Naive thymus-derived CD4-positive, alpha-beta T cell (primary cell): ENCODE results near the gene NEAT1. TPM values are rescaled to one million over a fixed set of nuclear protein-coding genes. Genes with fewer than 3 reads are reported as not detected.
A peak's percentile ranks its signal among the peaks of the same experiment; 100 is the strongest.

Experiments used
- ATAC-seq: fragments of 150-1000 bp; cut with Tn5 transposase; 2 replicates; pipeline ENCODE4 v1.10.0; 2021; ENCODE audit warnings: mild to moderate bottlenecking, moderate library complexity
- CTCF ChIA-PET: fragments of 350-600 bp; sonication (Branson Sonifier 250); formaldehyde crosslinking; loops from one replicate; lab custom pipeline; 2021; ENCODE audit warnings: antibody characterized with exemption; lab: Charles Lee
- POLR2A ChIA-PET: fragments of 350-600 bp; sonication (Branson Sonifier 250); formaldehyde crosslinking; loops from one replicate; lab custom pipeline; 2021; ENCODE audit warnings: antibody characterized with exemption, inconsistent platforms; lab: Charles Lee
- DNase-seq, 9 donors: peaks; one replicate each; pipeline versions ENCODE4 v3.0.0 to v3.0.0-alpha.2; 2020 to 2022; ENCODE audit warnings: mixed read lengths in 1 of 9
- H3K27ac ChIP-seq: one replicate; pipeline ENCODE4 v1.7.0; 2013; ENCODE audit warnings: mild to moderate bottlenecking, low read depth, low read length, moderate library complexity
- H3K27me3 ChIP-seq, 2 donors: one replicate each; pipeline ENCODE4 v1.7.0; 2013; ENCODE audit warnings: low read length in 2 of 2, mild to moderate bottlenecking in 2 of 2, moderate library complexity in 2 of 2; ENCODE audit not compliant: control insufficient read depth in 2 of 2, insufficient read depth in 2 of 2
- H3K36me3 ChIP-seq, 3 experiments: 1 replicate in 2 of 3; 2 replicates in 1 of 3; pipeline ENCODE4 v1.7.0; 2013; ENCODE audit warnings: low read length in 3 of 3, mild to moderate bottlenecking in 3 of 3, moderate library complexity in 1 of 3; ENCODE audit not compliant: insufficient read depth in 3 of 3, control insufficient read depth in 2 of 3
- H3K4me1 ChIP-seq, 2 donors: one replicate each; pipeline ENCODE4 v1.7.0; 2013; ENCODE audit warnings: low read length in 2 of 2, mild to moderate bottlenecking in 2 of 2, moderate library complexity in 1 of 2; ENCODE audit not compliant: control insufficient read depth in 2 of 2, insufficient read depth in 2 of 2
- H3K4me3 ChIP-seq: 2 replicates; pipeline ENCODE4 v1.7.0; 2013; ENCODE audit warnings: mild to moderate bottlenecking, low read length
- H3K9me3 ChIP-seq, 3 experiments: 1 replicate in 2 of 3; 2 replicates in 1 of 3; pipeline ENCODE4 v1.7.0; 2013; ENCODE audit warnings: low read length in 3 of 3; ENCODE audit not compliant: control insufficient read depth in 2 of 3
- H3K27ac Mint-ChIP-seq, 9 donors: one replicate each; pipeline ENCODE4 v1.8.0; 2020 to 2022; ENCODE audit warnings: mixed read lengths in 9 of 9, mild to moderate bottlenecking in 8 of 9, moderate library complexity in 5 of 9, inconsistent platforms in 2 of 9
- H3K27me3 Mint-ChIP-seq, 5 donors: one replicate each; pipeline ENCODE4 v1.8.0; 2021 to 2022; ENCODE audit warnings: mixed read lengths in 5 of 5, mild to moderate bottlenecking in 1 of 5
- H3K36me3 Mint-ChIP-seq, 5 donors: one replicate each; pipeline ENCODE4 v1.8.0; 2020 to 2022; ENCODE audit warnings: mixed read lengths in 5 of 5, mild to moderate bottlenecking in 3 of 5, inconsistent platforms in 1 of 5
- H3K4me1 Mint-ChIP-seq, 7 donors: one replicate each; pipeline ENCODE4 v1.8.0; 2020 to 2022; ENCODE audit warnings: mixed read lengths in 7 of 7, mild to moderate bottlenecking in 3 of 7, inconsistent platforms in 1 of 7
- H3K4me3 Mint-ChIP-seq, 10 donors: one replicate each; pipeline ENCODE4 v1.8.0; 2020 to 2022; ENCODE audit warnings: mild to moderate bottlenecking in 10 of 10, mixed read lengths in 10 of 10, moderate library complexity in 6 of 10, inconsistent platforms in 2 of 10
- H3K9me3 Mint-ChIP-seq, 11 donors: one replicate each; pipeline ENCODE4 v1.8.0; 2020 to 2022; ENCODE audit warnings: mixed read lengths in 11 of 11, mild to moderate bottlenecking in 4 of 11, inconsistent platforms in 1 of 11, moderate library complexity in 1 of 11
- intact Hi-C, 2 donors: fragments of 100-400 bp; cut with micrococcal nuclease; formaldehyde crosslinking; loops; one replicate each; pipeline ENCODE4 v1.15.1; 2023
- polyA plus RNA-seq, 2 donors: library from polyadenylated mRNA; unstranded; fragments of 300-500 nt; fragmentation: Illumina TruSeq; gene quantifications; one replicate each; pipeline ENCODE4 v1.2.3, GENCODE V29; 2021
- total RNA-seq, 6 experiments: library from RNA in 5 of 6; stranded (reverse) in 5 of 6; gene quantifications; 1 replicate in 5 of 6; 2 replicates in 1 of 6; pipeline ENCODE4 v1.2.3 and lab custom pipeline; 2021 to 2026

Gene NEAT1
- total and polyA plus RNA-seq, 7 experiments from 2014 or later, result 2.5 to 1,454 (median 401) TPM

DNA sequence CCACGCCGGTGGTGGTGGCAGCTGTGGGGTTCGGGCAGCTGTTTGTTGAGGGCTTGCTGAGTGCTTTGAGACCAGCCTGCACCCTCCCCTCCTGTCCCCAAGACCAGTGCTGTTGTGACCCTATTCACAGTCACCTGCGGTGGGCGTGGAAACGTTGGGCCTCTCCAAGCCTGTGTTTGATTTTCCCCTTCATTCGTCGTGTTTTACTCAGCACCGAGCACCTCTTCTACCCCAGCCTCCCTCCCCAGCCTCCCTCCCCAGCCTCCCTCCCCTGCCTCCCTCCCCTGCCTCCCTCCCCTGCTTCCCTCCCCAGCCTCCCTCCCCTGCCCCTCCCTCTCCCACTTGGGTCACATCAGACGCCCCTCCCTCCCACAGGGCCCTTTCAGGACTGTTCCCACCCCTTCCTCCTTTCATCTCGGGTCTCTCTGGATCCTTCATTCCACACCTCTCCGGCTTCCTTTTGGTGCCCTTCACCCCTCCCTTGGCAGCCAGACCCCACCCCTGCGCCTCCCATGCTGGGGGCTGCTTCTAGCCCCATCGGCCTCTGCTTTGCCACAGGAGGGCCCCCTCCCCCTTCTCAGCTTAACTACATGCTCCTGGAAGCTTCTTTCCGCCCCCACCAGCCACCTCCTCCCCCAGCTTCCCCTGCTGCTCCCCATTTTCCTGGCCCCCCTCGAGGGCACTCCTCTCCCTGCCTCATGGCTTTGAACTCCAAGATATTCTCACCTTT lies 21.4 kb upstream of the NEAT1 start:
- Histone ChIP-seq H3K4me1 (peaks cover 3 to 7% of the 10 kb centered on the region in 2 donors), H3K27ac (no peak overlapping the region), H3K9me3 (no peaks in the 10 kb centered on the region), H3K4me3 (no peak overlapping the region), H3K27me3 (no peaks in the 10 kb centered on the region), H3K36me3 (peaks cover 0 to 83% (median 5%) of the 10 kb centered on the region in 3 experiments)
- Mint-ChIP-seq H3K4me1 (peaks cover 4 to 12% (median 10%) of the 10 kb centered on the region in 7 donors), H3K4me3 (no peak overlapping the region), H3K27ac (peak overlapping the region in 1 of 9 donors; percentile 43), H3K9me3 (peaks cover 0 to 2% (median 0%) of the 10 kb centered on the region in 11 donors), H3K36me3 (peaks cover 0 to 26% (median 4%) of the 10 kb centered on the region in 5 donors), H3K27me3 (no peaks in the 10 kb centered on the region)
- ChIA-PET CTCF (no interaction called here), POLR2A (interaction anchor here (0.7 to 0.8 kb wide), 2 partner anchors 11 to 232 kb away, joined by 3 to 4 read pairs; no protein-coding TSS in a partner anchor)
- intact Hi-C loops, result no loop called here
- DNase-seq (no peak), ATAC-seq (no peak)

DNA sequence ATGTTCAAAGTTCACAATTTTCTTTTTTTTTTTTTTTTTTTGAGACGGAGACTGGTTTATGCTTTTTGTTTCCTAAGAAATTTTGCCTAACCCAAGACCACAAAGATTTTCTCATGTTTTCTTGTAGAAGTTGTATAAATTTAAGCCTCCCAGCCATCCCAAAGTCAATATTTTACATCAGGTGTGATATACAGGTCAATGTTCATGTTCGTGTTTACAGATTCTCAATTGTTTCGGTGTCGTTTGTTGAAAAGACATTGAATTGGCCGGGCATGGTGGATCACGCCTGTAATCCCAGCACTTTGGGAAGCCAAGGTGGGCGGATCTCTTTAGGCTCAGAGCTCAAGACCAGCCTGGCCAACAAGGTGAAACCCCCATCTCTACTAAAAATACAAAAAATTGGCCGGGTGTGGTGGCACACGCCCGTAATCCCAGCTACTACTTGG lies 20.8 kb upstream of the NEAT1 start:
- peaks cover 0 to 2% (median 0%) of the 10 kb centered on the region in 11 donors for H3K9me3 Mint-ChIP-seq
- no peaks in the 10 kb centered on the region for H3K27me3 Mint-ChIP-seq
- Histone ChIP-seq H3K9me3 (no peaks in the 10 kb centered on the region), H3K4me3 (no peak overlapping the region), H3K4me1 (peaks cover 3 to 7% of the 10 kb centered on the region in 2 donors), H3K27ac (no peak overlapping the region), H3K27me3 (no peaks in the 10 kb centered on the region), H3K36me3 (peaks cover 0 to 77% (median 5%) of the 10 kb centered on the region in 3 experiments)
- no peak for DNase-seq
- peaks cover 0 to 26% (median 4%) of the 10 kb centered on the region in 5 donors for H3K36me3 Mint-ChIP-seq
- no peak for ATAC-seq
- no peak overlapping the region for H3K4me3 Mint-ChIP-seq
- intact Hi-C loops, result no loop called here
- H3K4me1 Mint-ChIP-seq, result peaks cover 4 to 12% (median 10%) of the 10 kb centered on the region in 7 donors
- H3K27ac Mint-ChIP-seq, result peak overlapping the region in 2 of 9 donors; percentile 4 to 43
- POLR2A ChIA-PET, result interaction anchor here (0.7 kb wide), 1 partner anchor 231 kb away, joined by 4 read pairs; no protein-coding TSS in a partner anchor
- CTCF ChIA-PET, result interaction anchor here (1.2 kb wide), 1 partner anchor 15 kb away, joined by 3 read pairs; no protein-coding TSS in a partner anchor

DNA sequence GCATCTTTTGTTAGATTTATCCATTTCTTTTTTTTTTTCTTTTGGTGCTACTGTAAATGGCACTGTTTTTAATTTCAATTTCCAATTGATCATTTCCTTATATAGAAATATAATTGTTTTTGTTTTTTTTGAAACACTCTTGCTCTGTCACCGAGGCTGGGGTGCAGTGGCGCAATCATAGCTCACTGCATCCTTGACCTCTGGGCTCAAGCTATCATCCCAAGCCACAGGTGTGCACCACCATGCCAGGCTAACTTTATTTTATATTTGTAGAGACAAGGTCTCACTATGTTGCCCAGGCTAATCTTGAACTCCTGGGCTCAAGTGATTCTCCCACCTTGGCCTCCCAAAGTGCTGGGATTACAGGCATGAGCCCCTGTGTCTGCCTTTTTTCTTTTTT lies 19.8 kb upstream of the NEAT1 start:
- no peaks in the 10 kb centered on the region for H3K27me3 ChIP-seq
- H3K9me3 ChIP-seq, result no peaks in the 10 kb centered on the region
- CTCF ChIA-PET, result interaction anchor here (0.7 to 1.2 kb wide), 2 partner anchors 14 to 199 kb away, joined by 3 to 4 read pairs; no protein-coding TSS in a partner anchor
- H3K4me3 ChIP-seq, result no peak overlapping the region
- intact Hi-C loops, result no loop called here
- peaks cover 0 to 20% (median 0%) of the 10 kb centered on the region in 5 donors for H3K36me3 Mint-ChIP-seq
- peaks cover 3 to 7% of the 10 kb centered on the region in 2 donors for H3K4me1 ChIP-seq
- POLR2A ChIA-PET, result interaction anchor here (0.6 to 2.1 kb wide), 6 partner anchors 11 to 185 kb away, joined by 3 to 9 read pairs (median 4); partner anchors contain the start of gene FRMD8
- peaks cover 4 to 12% (median 7%) of the 10 kb centered on the region in 7 donors for H3K4me1 Mint-ChIP-seq
- peaks cover 0 to 68% (median 0%) of the 10 kb centered on the region in 3 experiments for H3K36me3 ChIP-seq
- ATAC-seq, result no peak
- H3K4me3 Mint-ChIP-seq, result no peak overlapping the region
- H3K27me3 Mint-ChIP-seq, result no peaks in the 10 kb centered on the region
- no peak for DNase-seq
- H3K9me3 Mint-ChIP-seq, result no peaks in the 10 kb centered on the region
- H3K27ac ChIP-seq, result no peak overlapping the region
- H3K27ac Mint-ChIP-seq, result peak overlapping the region in 3 of 9 donors; percentile 38 to 62 (median 39)

DNA sequence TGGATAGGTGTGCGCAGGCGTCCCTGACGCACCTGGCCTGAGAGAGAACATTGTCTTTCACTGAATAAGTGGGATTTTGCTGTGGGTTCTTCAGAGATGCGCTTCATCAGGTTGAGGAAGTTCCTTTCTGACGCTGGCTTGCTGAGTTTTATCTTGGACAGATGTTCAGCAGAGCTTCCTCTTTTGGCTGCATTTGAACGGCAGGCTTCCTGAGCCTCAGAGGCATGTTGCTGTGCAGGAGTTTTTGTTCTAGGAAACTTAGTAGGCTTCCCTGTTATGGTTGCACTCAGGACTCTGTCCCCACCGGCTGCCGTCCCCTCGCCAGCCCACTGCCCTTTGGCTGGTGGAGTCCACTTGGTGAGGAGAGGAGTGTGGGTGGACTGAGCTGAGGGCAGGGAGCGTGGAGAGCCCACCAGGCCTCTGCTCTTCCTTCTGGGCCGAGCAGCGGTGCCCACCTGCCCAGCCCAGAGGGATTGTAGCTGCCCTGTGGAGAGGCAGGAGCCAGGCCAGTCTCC lies 18.9 kb upstream of the NEAT1 start:
- POLR2A ChIA-PET, result interaction anchor here (0.7 to 2.1 kb wide), 3 partner anchors 14 to 99 kb away, joined by 3 to 9 read pairs (median 3); partner anchors contain the start of gene FRMD8
- H3K36me3 ChIP-seq, result peaks cover 0 to 65% (median 6%) of the 10 kb centered on the region in 3 experiments
- Mint-ChIP-seq H3K27ac (peak overlapping the region in 8 of 9 donors; percentile 31 to 87 (median 64)), H3K36me3 (peaks cover 0 to 19% (median 0%) of the 10 kb centered on the region in 5 donors), H3K27me3 (no peaks in the 10 kb centered on the region), H3K9me3 (no peaks in the 10 kb centered on the region), H3K4me1 (peaks cover 4 to 12% (median 7%) of the 10 kb centered on the region in 7 donors), H3K4me3 (no peak overlapping the region)
- DNase-seq (no peak), ATAC-seq (peak; percentile 70)
- CTCF ChIA-PET, result interaction anchor here (1.0 kb wide), 1 partner anchor 12 kb away, joined by 3 read pairs; no protein-coding TSS in a partner anchor
- H3K4me1 ChIP-seq, result peaks cover 3 to 7% of the 10 kb centered on the region in 2 donors
- no peaks in the 10 kb centered on the region for H3K27me3 ChIP-seq
- H3K9me3 ChIP-seq, result no peaks in the 10 kb centered on the region
- no peak overlapping the region for H3K27ac ChIP-seq
- no peak overlapping the region for H3K4me3 ChIP-seq
- intact Hi-C loops, result no loop called here

DNA sequence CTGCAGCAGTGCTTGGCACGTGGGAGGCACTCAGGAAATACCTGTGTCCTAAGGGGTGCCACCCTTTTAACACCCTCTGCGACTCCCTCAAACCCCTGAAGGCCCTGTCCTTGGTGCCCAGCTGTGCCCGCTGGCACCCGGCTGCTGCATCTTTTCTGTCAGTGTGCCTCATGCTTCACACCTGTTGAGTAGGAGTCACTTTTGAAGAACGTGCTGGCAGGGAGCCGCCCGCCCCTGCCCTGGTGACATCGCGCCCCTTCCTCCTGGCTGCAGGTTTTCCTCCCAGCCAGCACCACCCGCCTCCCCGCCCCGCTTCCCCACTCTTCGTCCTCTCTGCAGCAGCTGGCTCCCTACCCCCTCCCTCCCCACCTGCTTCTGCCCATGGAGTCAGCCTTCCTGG lies 18.4 kb upstream of the NEAT1 start:
- Histone ChIP-seq H3K27me3 (no peaks in the 10 kb centered on the region), H3K4me3 (no peak overlapping the region), H3K4me1 (peaks cover 3 to 7% of the 10 kb centered on the region in 2 donors), H3K27ac (no peak overlapping the region), H3K9me3 (no peaks in the 10 kb centered on the region), H3K36me3 (peaks cover 0 to 68% (median 8%) of the 10 kb centered on the region in 3 experiments)
- Mint-ChIP-seq H3K4me3 (no peak overlapping the region), H3K9me3 (no peaks in the 10 kb centered on the region), H3K27ac (no peak overlapping the region), H3K27me3 (no peaks in the 10 kb centered on the region), H3K36me3 (peaks cover 0 to 21% (median 0%) of the 10 kb centered on the region in 5 donors), H3K4me1 (peaks cover 4 to 12% (median 7%) of the 10 kb centered on the region in 7 donors)
- CTCF ChIA-PET, result interaction anchor here (1.0 kb wide), 1 partner anchor 12 kb away, joined by 3 read pairs; no protein-coding TSS in a partner anchor
- POLR2A ChIA-PET, result interaction anchor here (2.1 kb wide), 1 partner anchor 98 kb away, joined by 9 read pairs; no protein-coding TSS in a partner anchor
- ATAC-seq (no peak), DNase-seq (no peak)
- intact Hi-C loops, result no loop called here

DNA sequence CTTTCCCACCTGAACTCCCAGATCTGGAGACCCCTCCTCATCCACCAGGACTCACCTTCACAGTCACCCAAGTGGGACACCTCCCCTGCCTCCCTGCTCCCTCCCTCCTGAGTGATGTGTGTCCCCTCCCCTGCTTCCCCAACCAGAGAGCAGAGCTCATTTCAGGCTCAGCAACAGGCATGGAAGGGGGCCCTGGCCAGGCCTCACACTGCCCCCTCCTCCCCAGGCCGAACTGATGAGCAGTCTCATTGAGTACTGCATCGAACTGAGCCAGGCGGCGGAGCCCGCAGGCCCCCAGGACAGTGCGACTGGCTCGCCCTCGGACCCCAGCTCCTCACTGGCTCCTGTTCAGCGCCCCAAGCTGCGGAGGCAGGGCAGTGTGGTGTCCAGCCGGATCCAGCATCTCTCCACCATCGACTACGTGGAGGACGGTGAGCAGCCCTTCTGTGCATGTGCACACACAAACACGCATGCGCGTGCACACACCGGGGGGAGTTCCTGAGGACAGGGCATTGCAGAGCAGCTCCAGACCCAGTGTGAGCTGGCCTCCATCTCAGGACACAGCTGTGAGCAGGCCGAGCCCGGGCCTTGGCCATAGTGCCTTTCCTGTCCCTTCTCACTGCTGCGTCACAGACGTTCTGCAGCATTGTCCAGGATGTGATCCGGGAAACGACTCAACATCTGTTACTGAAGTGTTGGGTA lies 17.8 kb upstream of the NEAT1 start:
- POLR2A ChIA-PET, result interaction anchor here (0.7 to 1.8 kb wide), 4 partner anchors 11 to 97 kb away, joined by 3 to 5 read pairs (median 4); partner anchors contain the start of gene MALAT1
- no peaks in the 10 kb centered on the region for H3K27me3 Mint-ChIP-seq

More for the DNA sequence above, 17.8 kb upstream of the NEAT1 start:
- H3K4me3 Mint-ChIP-seq, result no peak overlapping the region
- Histone ChIP-seq H3K27me3 (no peaks in the 10 kb centered on the region), H3K9me3 (no peaks in the 10 kb centered on the region), H3K4me3 (no peak overlapping the region), H3K4me1 (peaks cover 3 to 7% of the 10 kb centered on the region in 2 donors), H3K27ac (no peak overlapping the region), H3K36me3 (peaks cover 0 to 68% (median 8%) of the 10 kb centered on the region in 3 experiments)
- no peaks in the 10 kb centered on the region for H3K9me3 Mint-ChIP-seq
- ATAC-seq, result no peak
- peaks cover 0 to 19% (median 0%) of the 10 kb centered on the region in 5 donors for H3K36me3 Mint-ChIP-seq
- intact Hi-C loops, result no loop called here
- H3K4me1 Mint-ChIP-seq, result peaks cover 4 to 12% (median 7%) of the 10 kb centered on the region in 7 donors
- H3K27ac Mint-ChIP-seq, result no peak overlapping the region
- CTCF ChIA-PET, result interaction anchor here (1.0 to 1.4 kb wide), 2 partner anchors 11 kb away, joined by 3 read pairs; no protein-coding TSS in a partner anchor
- no peak for DNase-seq
